Caco-2 (cell line): ENCODE measurements around the gene PLPP7. TPM values are rescaled to one million over a fixed set of nuclear protein-coding genes. Genes with fewer than 3 reads are reported as not detected.

Experiments used
- BruUV-seq: library from RNA; stranded (reverse); fragments of 400-500 nt; replicated peaks from 2 replicates; lab custom pipeline; 2021; lab: Mats Ljungman, UMichigan
- CTCF ChIA-PET: fragments of 300-600 bp; sonication (Branson Sonifier 250); formaldehyde crosslinking; loops from one replicate; lab custom pipeline; 2022; ENCODE audit warnings: antibody characterized with exemption; lab: Charles Lee
- POLR2A ChIA-PET: fragments of 300-600 bp; sonication (Branson Sonifier 250); formaldehyde crosslinking; loops from one replicate; lab custom pipeline; 2022; ENCODE audit warnings: antibody characterized with exemption; lab: Charles Lee
- DNase-seq, 2 experiments: peaks; one replicate each; pipeline versions ENCODE4 v3.0.0 to v3.0.0-alpha.2; 2020 to 2022
- H3K27me3 ChIP-seq: replicated peaks from 2 replicates; pipeline ENCODE4 v1.6.0; 2011; ENCODE audit warnings: low read length; ENCODE audit not compliant: control insufficient read depth, insufficient read depth
- H3K36me3 ChIP-seq: 2 replicates; pipeline ENCODE4 v1.5.1; 2011; ENCODE audit warnings: low read length; ENCODE audit not compliant: control insufficient read depth, insufficient read depth
- H3K4me1 ChIP-seq: fragments of 250-450 bp; sonication (Bioruptor Pico); 2 replicates; pipeline ENCODE4 v1.5.1; 2020; ENCODE audit warnings: mild to moderate bottlenecking
- H3K4me3 ChIP-seq: 2 replicates; pipeline ENCODE4 v1.5.1; 2011; ENCODE audit warnings: low read depth, mild to moderate bottlenecking, control low read depth, low read length
- H3K9me3 ChIP-seq: fragments of 250-450 bp; sonication (Bioruptor Pico); 2 replicates; pipeline ENCODE4 v1.5.1; 2020; ENCODE audit warnings: mild to moderate bottlenecking, moderate library complexity
- H3K27ac Mint-ChIP-seq: one replicate; pipeline ENCODE4 v1.8.0; 2022; ENCODE audit warnings: mixed read lengths; ENCODE audit not compliant: unreplicated experiment
- H3K27me3 Mint-ChIP-seq: one replicate; pipeline ENCODE4 v1.8.0; 2022; ENCODE audit warnings: mixed read lengths; ENCODE audit not compliant: insufficient read depth, unreplicated experiment
- H3K36me3 Mint-ChIP-seq: one replicate; pipeline ENCODE4 v1.8.0; 2022; ENCODE audit warnings: mild to moderate bottlenecking, mixed read lengths; ENCODE audit not compliant: insufficient read depth, unreplicated experiment
- H3K4me1 Mint-ChIP-seq: one replicate; pipeline ENCODE4 v1.8.0; 2022; ENCODE audit warnings: low read depth, mixed read lengths; ENCODE audit not compliant: unreplicated experiment
- H3K4me3 Mint-ChIP-seq: one replicate; pipeline ENCODE4 v1.8.0; 2022; ENCODE audit warnings: mild to moderate bottlenecking, moderate library complexity, mixed read lengths; ENCODE audit not compliant: unreplicated experiment
- H3K9me3 Mint-ChIP-seq: one replicate; pipeline ENCODE4 v1.8.0; 2022; ENCODE audit warnings: mixed read lengths; ENCODE audit not compliant: unreplicated experiment
- CTCF ChIP-seq, 2 experiments: fragments of 200-600 bp in 1 of 2; IDR thresholded peaks; 1 replicate in 1 of 2; 2 replicates in 1 of 2; pipeline versions ENCODE4 v1.5.1 to v1.8.0; 2011 to 2022; ENCODE audit warnings: antibody characterized with exemption in 1 of 2, control low read depth in 1 of 2, inconsistent platforms in 1 of 2, low read depth in 1 of 2, low read length in 1 of 2, mild to moderate bottlenecking in 1 of 2, moderate library complexity in 1 of 2; ENCODE audit not compliant: insufficient read depth in 1 of 2, severe bottlenecking in 1 of 2, unreplicated experiment in 1 of 2
- intact Hi-C: fragments of 100-400 bp; cut with micrococcal nuclease; formaldehyde crosslinking; loops from one replicate; pipeline ENCODE4 v1.10.0; 2022; ENCODE audit not compliant: unreplicated experiment
- total RNA-seq: library from RNA; stranded (reverse); gene quantifications from 2 replicates; pipeline ENCODE4 v1.2.3, GENCODE V29; 2022

The PLPP7 gene
- total RNA-seq, 1 experiment from 2014 or later, result 0.11 TPM

- Histone ChIP-seq H3K27me3 (no peaks in the 10 kb centered on the region; the same call in 1 of the 2 replicates), H3K4me1 (no peaks in the 10 kb centered on the region), H3K9me3 (no peaks in the 10 kb centered on the region), H3K36me3 (no peaks in the 10 kb centered on the region), H3K4me3 (no peak overlapping the region)
- no peaks in the 10 kb centered on the region for H3K9me3 Mint-ChIP-seq
- no peak for DNase-seq
- H3K27me3 Mint-ChIP-seq, result peaks cover under 1% of the 10 kb centered on the region
- TF ChIP-seq CTCF (IDR thresholded peaks at IDR 0.05; ENCODE audit: insufficient read depth in 1 of 2, low read depth in 1 of 2, low read length in 1 of 2, severe bottlenecking in 1 of 2, unreplicated experiment in 1 of 2), result no peak
- H3K4me3 Mint-ChIP-seq, result no peak overlapping the region
- H3K27ac Mint-ChIP-seq, result no peak overlapping the region
- ChIA-PET CTCF (interaction anchor here (1.2 kb wide), 1 partner anchor 49 kb away, joined by 5 read pairs; no protein-coding TSS in a partner anchor), POLR2A (no interaction called here)
- H3K4me1 Mint-ChIP-seq, result peaks cover 1% of the 10 kb centered on the region
- no peaks in the 10 kb centered on the region for H3K36me3 Mint-ChIP-seq
- intact Hi-C loops, result no loop called here
- BruUV-seq, result no TSS peak
Observed at GRCh38 chr9:131287359-131287758, 2.2 kb upstream of the PLPP7 start.

GRCh38 chr9:131288217-131288616 lies 1.3 kb upstream of the PLPP7 start:
- ChIA-PET POLR2A (no interaction called here), CTCF (interaction anchor here (1.2 kb wide), 1 partner anchor 48 kb away, joined by 5 read pairs; no protein-coding TSS in a partner anchor)

GRCh38 chr9:131290036-131290766 lies 678 bp downstream of the PLPP7 start:
- no peak for TF ChIP-seq CTCF (IDR thresholded peaks at IDR 0.05; ENCODE audit: insufficient read depth in 1 of 2, low read depth in 1 of 2, low read length in 1 of 2, severe bottlenecking in 1 of 2, unreplicated experiment in 1 of 2)
- no peak for DNase-seq
- Histone ChIP-seq H3K4me1 (no peaks in the 10 kb centered on the region), H3K27me3 (no peaks in the 10 kb centered on the region), H3K4me3 (no peak overlapping the region), H3K9me3 (no peaks in the 10 kb centered on the region), H3K36me3 (no peaks in the 10 kb centered on the region)
- ChIA-PET CTCF (no interaction called here), POLR2A (no interaction called here)
- Mint-ChIP-seq H3K4me3 (no peak overlapping the region), H3K9me3 (no peaks in the 10 kb centered on the region), H3K27ac (no peak overlapping the region), H3K27me3 (no peaks in the 10 kb centered on the region), H3K4me1 (no peaks in the 10 kb centered on the region), H3K36me3 (no peaks in the 10 kb centered on the region)
- no TSS peak for BruUV-seq
- intact Hi-C loops, result no loop called here

More at GRCh38 chr9:131288217-131288616, 1.3 kb upstream of the PLPP7 start:
- DNase-seq, result no peak
- Histone ChIP-seq H3K9me3 (no peaks in the 10 kb centered on the region), H3K4me3 (no peak overlapping the region), H3K27me3 (no peaks in the 10 kb centered on the region), H3K36me3 (no peaks in the 10 kb centered on the region), H3K4me1 (no peaks in the 10 kb centered on the region)
- Mint-ChIP-seq H3K36me3 (no peaks in the 10 kb centered on the region), H3K27ac (no peak overlapping the region), H3K9me3 (no peaks in the 10 kb centered on the region), H3K27me3 (no peaks in the 10 kb centered on the region), H3K4me3 (no peak overlapping the region), H3K4me1 (no peaks in the 10 kb centered on the region)
- TF ChIP-seq CTCF (IDR thresholded peaks at IDR 0.05; ENCODE audit: insufficient read depth in 1 of 2, low read depth in 1 of 2, low read length in 1 of 2, severe bottlenecking in 1 of 2, unreplicated experiment in 1 of 2), result no peak
- no TSS peak for BruUV-seq
- intact Hi-C loops, result no loop called here
